TTC549 (cell line): ENCODE measurements around the gene ST3GAL3.

Source experiments
- FAIRE-seq: peaks from 2 replicates; lab custom pipeline; 2012; peaks lifted over from hg19 to GRCh38; lab: Jason Lieb, UNC

Gene ST3GAL3

GRCh38 chr1:43914576-43915525 is 207.5 kb downstream of the ST3GAL3 start:
- FAIRE-seq: no peak

GRCh38 chr1:43919906-43920305 is 212.6 kb downstream of the ST3GAL3 start:
- no peak for FAIRE-seq

- no peak for FAIRE-seq
These were observed 213.7 kb downstream of the ST3GAL3 start for GRCh38 chr1:43921022-43921421.

- no peak for FAIRE-seq
These were observed 217.2 kb downstream of the ST3GAL3 start for GRCh38 chr1:43924516-43924915.

- no peak for FAIRE-seq
These were observed 218.5 kb downstream of the ST3GAL3 start for GRCh38 chr1:43925846-43926245.

GRCh38 chr1:43930168-43930948 is 223.0 kb downstream of the ST3GAL3 start:
- FAIRE-seq: no peak

- no peak for FAIRE-seq
These were observed 223.6 kb downstream of the ST3GAL3 start for GRCh38 chr1:43930949-43931275.

- no peak for FAIRE-seq
These were observed 224.7 kb downstream of the ST3GAL3 start for GRCh38 chr1:43931711-43932660.

- no peak for FAIRE-seq
These were observed 225.6 kb downstream of the ST3GAL3 start for GRCh38 chr1:43932786-43933385.

- FAIRE-seq: no peak
These were observed 226.2 kb downstream of the ST3GAL3 start, which contains the start of gene ARTN for GRCh38 chr1:43933386-43934100. ARTN (plus strand) TSS chr1:43933801; CDS start chr1:43935657, 1,856 bp downstream.

GRCh38 chr1:43934101-43934985 is 227.0 kb downstream of the ST3GAL3 start:
- no peak for FAIRE-seq

GRCh38 chr1:43934986-43935324 is 227.6 kb downstream of the ST3GAL3 start:
- no peak for FAIRE-seq

- FAIRE-seq: no peak
These were observed 228.5 kb downstream of the ST3GAL3 start for GRCh38 chr1:43935711-43936427.

GRCh38 chr1:43936431-43937151 is 229.3 kb downstream of the ST3GAL3 start:
- no peak for FAIRE-seq

- no peak for FAIRE-seq
These were observed 230.0 kb downstream of the ST3GAL3 start for GRCh38 chr1:43937179-43937865.

GRCh38 chr1:43938383-43938782 is 231.0 kb downstream of the ST3GAL3 start:
- FAIRE-seq: no peak

GRCh38 chr1:43938892-43939587 is 231.7 kb downstream of the ST3GAL3 start:
- FAIRE-seq: no peak
